HG03378 (cell line): ENCODE results near the gene ANXA3.

Source experiments
- ATAC-seq: cut with Tn5 transposase; IDR thresholded peaks from one replicate; pipeline ENCODE4 v1.9.1; 2021; ENCODE audit warnings: mild to moderate bottlenecking, moderate library complexity; ENCODE audit not compliant: unreplicated experiment

ANXA3 gene

GRCh38 chr4:78608684-78609083 lies 57.1 kb downstream of the ANXA3 start:
- no peak for ATAC-seq

GRCh38 chr4:78609580-78609979 lies 58.0 kb downstream of the ANXA3 start:
- ATAC-seq, result no peak

GRCh38 chr4:78610546-78611214 lies 59.1 kb downstream of the ANXA3 start:
- peak; percentile 38 for ATAC-seq

GRCh38 chr4:78611215-78611558 lies 59.6 kb downstream of the ANXA3 start:
- no peak for ATAC-seq

DNA sequence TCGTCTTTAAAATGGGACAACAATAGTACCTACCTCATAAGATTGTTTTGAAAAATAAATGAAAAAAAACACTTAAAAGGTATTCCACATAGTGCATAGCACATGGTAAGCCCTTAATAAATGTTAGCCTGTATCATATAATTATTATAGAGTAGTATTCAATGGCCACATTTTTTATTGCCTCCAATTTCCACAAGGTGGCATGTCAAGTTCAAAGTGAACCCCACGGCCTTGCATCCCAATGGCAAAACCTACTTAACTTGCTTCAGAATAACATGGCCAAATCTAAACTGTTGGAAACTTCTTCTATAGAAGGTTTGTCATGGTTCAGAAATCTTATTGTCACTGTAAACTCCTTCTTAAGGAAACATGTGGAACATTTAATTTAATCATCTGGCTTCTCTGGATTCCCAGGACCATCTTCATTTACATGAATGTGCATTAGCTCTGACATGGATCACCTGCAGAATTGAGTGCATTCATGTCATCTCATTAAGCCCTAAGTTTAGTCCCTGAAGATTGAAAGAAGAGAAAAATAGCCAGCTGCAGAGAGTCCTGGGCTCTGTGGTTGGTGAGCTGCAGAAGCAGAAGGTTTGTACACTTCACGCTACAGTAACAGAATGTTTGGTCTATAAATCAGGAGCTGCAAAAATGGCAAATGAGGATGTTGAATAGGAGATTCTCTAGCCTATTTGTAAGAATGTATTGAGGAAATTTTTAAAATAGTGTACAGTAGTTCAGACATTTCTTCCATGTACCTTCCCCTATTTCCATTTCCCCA lies 61.0 kb downstream of the ANXA3 start:
- peak; percentile 27 for ATAC-seq

GRCh38 chr4:78613522-78614321 lies 62.2 kb downstream of the ANXA3 start:
- ATAC-seq, result peak; percentile 79

GRCh38 chr4:78616046-78616498 lies 64.5 kb downstream of the ANXA3 start:
- ATAC-seq, result no peak

GRCh38 chr4:78618436-78618835 lies 66.9 kb downstream of the ANXA3 start:
- no peak for ATAC-seq

GRCh38 chr4:78621395-78621794 lies 69.8 kb downstream of the ANXA3 start:
- ATAC-seq, result no peak

DNA sequence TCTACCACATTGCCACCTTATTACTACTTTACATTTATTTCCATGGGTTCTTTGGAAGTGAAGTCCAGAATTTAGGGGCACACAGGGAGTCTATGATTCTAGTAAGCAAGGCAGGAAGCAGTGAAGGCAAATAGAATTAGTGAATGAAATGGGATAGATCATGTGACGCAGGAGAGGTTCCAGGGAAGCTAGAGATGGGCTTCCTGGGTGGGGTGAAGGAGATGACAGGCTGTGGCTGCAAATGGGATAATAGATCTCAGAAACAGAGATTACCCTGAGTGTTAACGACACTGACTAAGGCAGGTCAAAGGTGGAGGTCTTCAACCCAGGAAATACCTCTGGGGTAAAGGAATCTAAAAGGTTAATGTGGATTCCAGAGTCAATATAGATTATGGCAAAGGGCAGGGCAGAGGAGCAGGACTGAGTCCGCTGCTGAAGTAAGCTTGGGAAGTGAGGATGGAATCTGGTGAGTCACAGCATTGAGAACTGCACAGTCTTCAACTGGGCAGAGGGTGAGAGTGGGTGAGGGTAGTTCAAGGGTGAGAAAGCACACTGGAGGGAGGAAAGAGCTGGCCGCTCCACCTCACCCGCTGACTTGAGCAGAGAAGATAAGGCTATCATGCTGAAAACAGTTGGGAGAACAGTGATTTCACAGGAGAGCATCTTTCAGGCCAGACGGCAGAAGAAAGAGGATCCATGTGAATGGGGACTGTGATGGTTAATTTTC lies 70.8 kb downstream of the ANXA3 start:
- no peak for ATAC-seq

DNA sequence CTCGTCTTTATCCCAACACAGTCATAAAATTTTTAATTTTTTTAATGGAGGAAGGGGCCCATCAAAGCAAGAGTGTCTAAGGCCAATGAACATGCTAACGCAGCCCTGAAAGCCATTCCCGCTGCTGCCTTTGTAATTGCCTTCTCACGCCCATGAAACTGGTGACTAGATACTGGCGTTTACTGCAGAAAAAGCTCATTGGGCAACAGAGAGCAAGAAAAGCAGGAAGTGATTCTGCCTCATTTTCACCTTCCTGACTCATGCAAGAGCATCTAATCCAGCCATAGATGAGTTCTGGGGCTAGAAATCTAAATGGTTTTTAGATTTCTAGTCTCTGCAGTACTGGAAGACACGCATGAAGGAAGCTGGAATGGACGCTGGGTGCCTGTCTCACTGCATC lies 72.5 kb downstream of the ANXA3 start:
- no peak for ATAC-seq

DNA sequence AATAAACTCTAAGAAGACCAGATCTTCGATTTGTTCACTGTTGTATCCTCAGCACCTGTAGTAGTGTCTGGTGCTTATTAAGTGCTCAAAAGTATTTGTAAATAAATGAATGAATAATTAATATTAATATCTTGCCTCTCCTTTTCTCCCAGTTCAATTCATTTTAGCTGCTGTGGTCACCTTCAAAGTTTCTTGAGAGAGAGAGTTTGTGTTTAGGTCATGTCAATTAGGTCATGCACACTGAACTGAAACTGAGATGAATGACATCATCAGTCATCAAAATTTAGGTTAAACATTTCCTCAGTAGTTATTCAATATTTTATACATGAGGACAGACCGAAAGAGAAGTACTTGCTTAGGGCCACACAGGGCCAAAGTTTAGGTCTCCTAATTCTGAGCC lies 73.5 kb downstream of the ANXA3 start:
- peak; percentile 61 for ATAC-seq

DNA sequence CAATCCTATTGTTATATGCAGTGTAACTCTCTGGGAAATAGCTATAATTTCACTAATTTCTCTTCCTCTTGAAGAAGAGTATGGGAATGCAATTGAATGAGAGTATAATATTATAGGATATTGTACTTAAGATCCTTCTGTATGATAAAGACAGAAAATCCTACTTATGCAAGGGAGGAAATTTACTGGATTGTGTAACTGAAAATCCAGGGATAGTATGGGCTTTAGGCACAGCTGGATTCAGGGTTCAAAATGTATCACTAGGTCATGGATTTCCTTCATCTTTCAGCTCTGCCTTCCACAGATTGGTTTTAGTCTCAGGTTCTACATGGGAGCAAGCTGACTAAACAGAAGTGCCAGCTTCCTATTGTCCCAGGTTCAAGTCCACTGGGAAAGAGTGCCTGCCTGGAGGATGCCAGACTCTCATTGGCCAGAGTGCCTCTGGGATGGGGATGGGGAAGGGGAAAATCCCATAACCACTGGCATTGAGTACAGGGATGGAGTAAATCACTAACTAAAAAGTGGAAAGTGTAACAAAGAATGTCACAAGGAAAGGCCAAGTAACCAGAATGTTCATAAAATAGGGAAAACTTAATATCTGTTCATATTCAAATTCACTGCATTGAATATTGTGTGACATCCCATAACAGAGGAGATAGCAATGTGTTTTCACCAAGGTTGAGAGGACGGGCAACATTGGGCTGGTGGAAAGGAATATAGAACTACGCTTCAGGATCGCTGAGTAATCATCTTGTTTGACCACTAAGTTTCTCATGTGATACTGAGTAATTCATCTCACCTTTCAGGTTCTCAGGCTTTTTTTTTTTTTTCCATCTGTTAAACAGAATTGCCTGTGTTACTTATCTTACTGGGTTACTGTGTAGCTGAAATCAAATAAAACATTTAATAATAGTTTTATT lies 75.7 kb downstream of the ANXA3 start:
- ATAC-seq, result no peak

DNA sequence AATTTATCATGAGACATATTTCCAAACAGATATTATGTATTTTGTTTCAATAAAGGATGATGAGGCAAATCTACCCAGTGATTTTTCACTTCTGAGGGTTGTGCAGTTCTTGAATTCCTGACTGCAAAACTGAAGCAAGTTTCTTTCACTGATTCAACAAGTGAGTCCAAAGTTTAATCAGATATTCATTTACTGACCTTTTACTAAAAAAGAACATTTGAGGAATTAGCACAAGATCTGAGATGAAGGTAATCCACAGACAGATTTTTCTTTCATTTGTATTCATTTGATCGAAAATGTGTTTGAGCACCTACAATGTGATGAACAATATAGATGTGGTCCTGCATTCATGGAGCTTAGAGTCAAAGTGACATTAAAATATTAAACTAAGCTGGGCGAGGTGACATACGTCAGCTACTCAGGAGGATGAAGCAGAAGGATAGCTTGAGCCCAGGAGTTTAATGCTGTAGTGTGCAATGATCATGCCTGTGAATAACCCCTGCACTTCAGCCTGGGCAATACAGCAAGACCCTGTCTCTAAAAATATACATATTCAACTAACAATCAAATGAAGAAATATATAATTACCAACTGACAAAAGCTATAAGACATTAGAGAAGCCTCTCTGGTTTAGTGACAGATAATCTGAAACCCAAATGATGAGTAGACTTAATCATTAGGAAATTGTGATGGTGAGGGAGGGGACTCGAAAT lies 76.6 kb downstream of the ANXA3 start:
- ATAC-seq, result no peak

DNA sequence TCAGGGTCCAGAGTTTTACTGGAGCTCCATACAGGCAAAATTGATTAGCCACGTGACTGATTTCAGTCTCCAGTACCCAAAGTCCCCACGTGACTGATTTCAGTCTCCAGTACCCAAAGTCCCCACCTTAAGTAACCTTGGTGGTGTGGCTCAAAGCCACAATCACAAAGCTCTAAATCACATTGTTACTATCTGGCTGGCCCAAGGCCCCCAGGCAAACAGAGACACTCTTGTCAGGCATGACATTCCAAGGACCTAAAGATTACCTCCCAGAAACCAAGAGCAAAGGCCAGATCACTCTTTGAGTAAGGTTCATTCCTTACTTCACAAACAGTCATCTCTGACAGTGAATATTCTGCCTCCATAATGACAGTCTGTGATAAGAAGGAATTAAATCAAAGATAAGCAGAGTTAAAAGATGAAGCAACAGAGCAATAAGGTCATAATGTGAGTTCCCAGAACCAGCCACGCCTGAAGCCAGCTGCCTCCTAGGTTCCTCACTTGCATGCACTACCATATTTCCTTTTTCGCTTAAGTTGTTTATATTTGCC lies 78.5 kb downstream of the ANXA3 start:
- no peak for ATAC-seq

- ATAC-seq, result no peak
Measured at GRCh38 chr4:78630615-78631014, 79.0 kb downstream of the ANXA3 start.

- ATAC-seq, result no peak
Measured at GRCh38 chr4:78634011-78634664, 82.6 kb downstream of the ANXA3 start.

- peak; percentile 77 for ATAC-seq
Measured at GRCh38 chr4:78638337-78639172, 87.0 kb downstream of the ANXA3 start.
